ENCODE results near the gene GIPC3.

DNA sequence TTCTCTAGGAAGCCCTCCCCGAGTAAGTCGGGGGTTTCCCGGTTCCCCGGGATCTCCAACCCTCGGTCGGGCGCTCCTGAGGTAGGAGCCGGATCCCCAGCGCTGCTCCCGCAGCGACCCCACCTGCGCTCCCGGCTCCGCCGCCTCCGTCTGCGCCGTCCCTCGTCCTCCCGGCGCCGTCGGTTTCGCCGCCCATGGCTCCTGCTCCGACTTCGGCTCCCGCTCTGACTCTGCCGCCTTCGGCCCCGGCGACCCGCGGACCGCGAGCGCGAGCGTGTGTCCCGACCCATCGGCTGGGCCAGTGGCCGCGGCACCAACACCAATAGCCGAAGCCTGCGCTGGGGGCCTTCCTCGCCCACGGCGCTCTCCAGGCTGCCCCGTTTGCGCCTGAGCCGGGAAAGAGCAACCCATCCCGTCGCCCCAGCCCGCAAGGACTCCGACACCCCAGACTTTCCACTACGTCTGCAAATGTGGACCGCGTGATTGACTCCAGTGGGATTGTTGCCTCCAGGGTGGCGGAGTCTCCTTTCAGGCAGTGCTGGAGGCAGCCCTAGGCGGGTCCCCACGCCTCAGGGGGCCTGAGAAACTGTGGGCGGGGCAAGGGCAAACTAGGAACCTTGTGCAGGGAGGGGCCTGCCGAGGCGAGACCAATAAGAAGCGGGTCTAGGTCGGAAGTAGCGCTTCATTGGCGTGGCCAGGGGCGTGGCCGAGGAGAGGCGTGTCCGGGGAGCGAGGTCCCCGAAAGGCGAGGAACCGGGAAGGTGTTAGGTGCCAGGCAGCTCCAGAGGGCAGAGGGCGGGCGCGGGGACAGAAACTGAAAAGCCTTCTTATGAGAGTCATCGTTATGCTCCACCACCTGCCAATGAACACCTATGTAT lies 41.4 kb downstream of the GIPC3 start, which contains the start of gene CACTIN:
- TF ChIP-seq, protein P1, sequence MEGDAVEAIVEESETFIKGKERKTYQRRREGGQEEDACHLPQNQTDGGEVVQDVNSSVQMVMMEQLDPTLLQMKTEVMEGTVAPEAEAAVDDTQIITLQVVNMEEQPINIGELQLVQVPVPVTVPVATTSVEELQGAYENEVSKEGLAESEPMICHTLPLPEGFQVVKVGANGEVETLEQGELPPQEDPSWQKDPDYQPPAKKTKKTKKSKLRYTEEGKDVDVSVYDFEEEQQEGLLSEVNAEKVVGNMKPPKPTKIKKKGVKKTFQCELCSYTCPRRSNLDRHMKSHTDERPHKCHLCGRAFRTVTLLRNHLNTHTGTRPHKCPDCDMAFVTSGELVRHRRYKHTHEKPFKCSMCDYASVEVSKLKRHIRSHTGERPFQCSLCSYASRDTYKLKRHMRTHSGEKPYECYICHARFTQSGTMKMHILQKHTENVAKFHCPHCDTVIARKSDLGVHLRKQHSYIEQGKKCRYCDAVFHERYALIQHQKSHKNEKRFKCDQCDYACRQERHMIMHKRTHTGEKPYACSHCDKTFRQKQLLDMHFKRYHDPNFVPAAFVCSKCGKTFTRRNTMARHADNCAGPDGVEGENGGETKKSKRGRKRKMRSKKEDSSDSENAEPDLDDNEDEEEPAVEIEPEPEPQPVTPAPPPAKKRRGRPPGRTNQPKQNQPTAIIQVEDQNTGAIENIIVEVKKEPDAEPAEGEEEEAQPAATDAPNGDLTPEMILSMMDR (conservative IDR thresholded peaks at IDR 0.05 in 1 of 2, IDR thresholded peaks at IDR 0.05 in 1 of 2; ENCODE audit: extremely low read depth in 1 of 2, insufficient read depth in 1 of 2, low read depth in 1 of 2, low read length in 2 of 2) = no peak
- no peak for TF ChIP-seq EZH2 (IDR thresholded peaks at IDR 0.05; ENCODE audit: borderline replicate concordance, low read length)

Data from mammary epithelial cell (primary cell).